Fibroblast of the conjunctiva (primary cell): Measurements from ENCODE around the gene GAS1.

Experiments used
- DNase-seq: peaks from one replicate; pipeline ENCODE4 v3.0.0-alpha.2; 2010; ENCODE audit warnings: low read depth

Gene GAS1

GRCh38 chr9:86925686-86926085 is 21.6 kb downstream of the GAS1 start:
- no peak for DNase-seq

GRCh38 chr9:86924206-86924605 is 23.1 kb downstream of the GAS1 start:
- DNase-seq = no peak

- DNase-seq = no peak
Measured at GRCh38 chr9:86921151-86921923, 26.0 kb downstream of the GAS1 start.

GRCh38 chr9:86918556-86918955 is 28.8 kb downstream of the GAS1 start:
- DNase-seq = no peak

- DNase-seq = no peak
Measured at GRCh38 chr9:86912210-86912609, 35.1 kb downstream of the GAS1 start.

DNA sequence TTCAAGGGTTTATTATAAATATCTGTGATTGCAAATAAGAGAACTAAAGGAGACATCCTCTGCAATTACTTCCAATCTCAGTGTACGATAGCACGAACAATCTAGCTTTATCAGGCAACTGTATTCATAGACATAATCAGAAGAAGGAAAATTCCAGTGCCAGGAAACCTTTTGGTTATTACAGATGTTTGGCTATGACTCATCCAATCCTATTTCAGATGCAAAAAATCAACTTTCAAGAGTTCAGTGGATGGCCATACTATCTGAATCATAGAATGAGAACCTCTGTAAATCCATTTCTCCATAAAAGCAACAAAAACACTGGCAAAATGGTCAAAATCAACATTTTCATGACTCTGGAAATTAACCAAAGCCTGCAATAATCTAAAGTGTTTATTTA is 37.9 kb downstream of the GAS1 start:
- peak; percentile 31 for DNase-seq

DNA sequence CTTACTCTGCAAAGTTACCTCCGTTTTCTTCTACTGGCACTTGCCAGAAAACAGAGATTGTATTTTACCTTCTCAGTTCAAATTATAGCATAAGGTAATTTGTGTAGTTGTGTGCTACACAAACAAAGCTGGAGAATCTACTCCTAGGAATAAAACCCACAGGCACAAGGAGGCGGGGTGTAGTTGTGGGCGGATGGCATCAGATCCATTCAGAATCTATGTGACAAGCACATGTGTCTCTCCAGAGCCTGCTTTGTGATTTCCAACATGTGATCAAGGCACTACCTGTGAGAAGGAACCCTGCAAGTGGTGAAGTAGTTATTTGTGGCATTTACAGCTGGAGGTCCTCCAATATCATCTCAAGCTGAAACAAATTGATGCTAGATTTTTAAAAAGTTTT is 39.0 kb downstream of the GAS1 start:
- DNase-seq = no peak

DNA sequence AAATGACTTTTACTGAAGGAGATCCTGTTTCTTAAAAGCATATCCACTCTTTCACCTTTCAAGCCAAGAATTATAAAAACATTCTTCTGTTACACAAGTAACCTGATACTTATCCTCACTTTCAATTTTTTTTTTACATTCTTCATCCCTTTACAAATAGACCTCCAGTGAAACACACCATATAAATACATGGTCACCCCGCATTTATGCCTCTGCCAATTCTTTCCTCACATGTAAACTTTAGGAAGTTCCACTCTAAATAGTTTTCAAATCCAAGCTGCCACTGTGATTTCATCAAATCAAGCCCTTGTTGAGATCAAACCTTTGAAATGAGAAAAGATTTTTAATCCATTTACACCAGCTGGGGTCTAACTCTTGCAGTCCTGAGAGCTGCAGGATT is 40.0 kb downstream of the GAS1 start:
- no peak for DNase-seq

DNA sequence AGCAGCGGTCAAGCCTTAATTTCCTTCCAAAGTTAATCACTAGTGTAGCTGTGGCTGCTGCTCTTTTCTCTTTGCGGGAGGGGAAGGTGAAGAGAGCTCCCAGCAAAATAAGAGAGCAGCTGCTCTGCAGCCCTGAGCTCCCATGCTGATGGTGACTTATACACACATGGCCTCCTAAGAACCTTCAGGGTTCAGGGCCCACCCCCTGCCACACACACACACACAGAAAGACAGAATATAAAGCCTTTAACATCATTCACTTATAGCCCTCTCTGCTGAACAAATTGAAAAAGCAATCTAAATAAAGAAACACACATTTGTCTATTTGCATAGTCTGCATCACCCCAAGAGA is 43.6 kb downstream of the GAS1 start:
- DNase-seq = no peak

- no peak for DNase-seq
Measured at GRCh38 chr9:86902991-86903733, 44.1 kb downstream of the GAS1 start.

DNA sequence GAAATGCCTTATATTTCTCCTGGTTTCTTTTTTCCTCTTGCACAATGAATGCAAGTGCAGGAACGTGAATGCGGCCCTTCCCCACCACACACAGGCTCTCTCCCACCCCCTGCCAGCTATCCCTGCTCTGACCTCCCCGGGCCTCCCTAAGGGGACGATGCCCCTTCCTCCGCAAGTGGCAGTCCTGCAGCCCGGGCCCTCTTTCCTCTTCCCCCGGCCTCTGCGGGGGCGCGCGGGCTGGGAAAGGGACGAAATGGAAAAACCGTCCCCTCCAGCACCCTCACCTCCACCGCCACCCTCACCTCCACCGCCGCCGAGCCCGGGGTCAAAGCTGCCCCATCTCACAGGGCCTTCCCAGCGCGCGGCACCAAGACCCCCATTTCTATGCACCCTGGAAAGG is 44.7 kb downstream of the GAS1 start:
- DNase-seq = no peak

DNA sequence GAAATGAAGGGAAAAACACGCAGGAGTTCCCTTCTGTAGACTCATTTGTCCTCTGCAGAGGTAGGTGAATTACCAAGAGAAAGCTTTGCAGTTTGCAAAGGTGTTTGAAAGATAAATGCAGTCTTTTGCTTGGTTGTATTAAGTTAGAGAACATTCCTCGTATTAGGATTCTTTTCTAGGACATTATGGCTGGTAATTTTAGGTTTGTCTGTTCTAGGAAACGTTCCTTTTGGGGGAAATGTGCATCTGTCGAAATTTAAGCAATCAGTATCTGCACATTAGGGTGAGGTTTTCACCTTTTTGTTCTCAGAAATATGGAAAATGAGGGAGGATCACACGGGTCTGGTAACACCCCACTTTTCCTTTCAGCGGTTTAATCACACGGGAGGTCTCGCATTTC is 45.1 kb downstream of the GAS1 start:
- DNase-seq = no peak

- no peak for DNase-seq
Measured at GRCh38 chr9:86901511-86901910, 45.8 kb downstream of the GAS1 start.
